ENCODE data around the gene GIPR. TPM values are rescaled to one million over a fixed set of nuclear protein-coding genes. Genes with fewer than 3 reads are reported as not detected.

The GIPR gene
- total RNA-seq, 1 experiment from 2014 or later, result 2.0 TPM

GRCh38 chr19:45650722-45651121, 17.3 kb upstream of the GIPR start:
- in situ Hi-C loops (cut with HindIII; ENCODE audit: low pct_unique_long_range_greater_than_20kb, low sequenced_read_pairs), result no loop called here
- POLR2A ChIA-PET, result no interaction called here
- CTCF ChIA-PET, result no interaction called here
- BruUV-seq (replicated peaks), result no TSS peak
- no peaks in the 10 kb centered on the region for H3K4me1 ChIP-seq (ENCODE audit: control insufficient read depth, insufficient read depth, low read length)
- H3K27me3 ChIP-seq (ENCODE audit: control insufficient read depth, insufficient read depth, low read length), result no peaks in the 10 kb centered on the region
- TF ChIP-seq SIN3A (IDR thresholded peaks at IDR 0.05; ENCODE audit: borderline replicate concordance, insufficient read depth, low read depth, low read length), result no peak
- TF ChIP-seq POLR2AphosphoS5 (IDR thresholded peaks at IDR 0.05; ENCODE audit: low read depth, low read length), result no peak
- TF ChIP-seq TCF7L2 (IDR thresholded peaks at IDR 0.05; ENCODE audit: low read depth, low read length), result no peak
- TF ChIP-seq, protein P1, sequence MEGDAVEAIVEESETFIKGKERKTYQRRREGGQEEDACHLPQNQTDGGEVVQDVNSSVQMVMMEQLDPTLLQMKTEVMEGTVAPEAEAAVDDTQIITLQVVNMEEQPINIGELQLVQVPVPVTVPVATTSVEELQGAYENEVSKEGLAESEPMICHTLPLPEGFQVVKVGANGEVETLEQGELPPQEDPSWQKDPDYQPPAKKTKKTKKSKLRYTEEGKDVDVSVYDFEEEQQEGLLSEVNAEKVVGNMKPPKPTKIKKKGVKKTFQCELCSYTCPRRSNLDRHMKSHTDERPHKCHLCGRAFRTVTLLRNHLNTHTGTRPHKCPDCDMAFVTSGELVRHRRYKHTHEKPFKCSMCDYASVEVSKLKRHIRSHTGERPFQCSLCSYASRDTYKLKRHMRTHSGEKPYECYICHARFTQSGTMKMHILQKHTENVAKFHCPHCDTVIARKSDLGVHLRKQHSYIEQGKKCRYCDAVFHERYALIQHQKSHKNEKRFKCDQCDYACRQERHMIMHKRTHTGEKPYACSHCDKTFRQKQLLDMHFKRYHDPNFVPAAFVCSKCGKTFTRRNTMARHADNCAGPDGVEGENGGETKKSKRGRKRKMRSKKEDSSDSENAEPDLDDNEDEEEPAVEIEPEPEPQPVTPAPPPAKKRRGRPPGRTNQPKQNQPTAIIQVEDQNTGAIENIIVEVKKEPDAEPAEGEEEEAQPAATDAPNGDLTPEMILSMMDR (IDR thresholded peaks at IDR 0.05), result no peak
- no peak for TF ChIP-seq REST (IDR thresholded peaks at IDR 0.05; ENCODE audit: insufficient read depth in 1 of 2, low read depth in 2 of 2, low read length in 1 of 2)
- no peaks in the 10 kb centered on the region for H3K36me3 ChIP-seq (ENCODE audit: control insufficient read depth, insufficient read depth, low read length)
- no peaks in the 10 kb centered on the region for H3K9me3 ChIP-seq (ENCODE audit: control insufficient read depth, insufficient read depth, low read depth, low read length)
- H3K27ac ChIP-seq (ENCODE audit: low read length), result no peak overlapping the region
- DNase-seq (ENCODE audit: low read depth, low spot score) (no peak), ATAC-seq (no peak)
- intact Hi-C loops (cut with micrococcal nuclease; ENCODE audit: unreplicated experiment), result no loop called here
- no peak overlapping the region for H3K4me3 ChIP-seq (ENCODE audit: low read depth in 2 of 2, low read length in 2 of 2)

DNA sequence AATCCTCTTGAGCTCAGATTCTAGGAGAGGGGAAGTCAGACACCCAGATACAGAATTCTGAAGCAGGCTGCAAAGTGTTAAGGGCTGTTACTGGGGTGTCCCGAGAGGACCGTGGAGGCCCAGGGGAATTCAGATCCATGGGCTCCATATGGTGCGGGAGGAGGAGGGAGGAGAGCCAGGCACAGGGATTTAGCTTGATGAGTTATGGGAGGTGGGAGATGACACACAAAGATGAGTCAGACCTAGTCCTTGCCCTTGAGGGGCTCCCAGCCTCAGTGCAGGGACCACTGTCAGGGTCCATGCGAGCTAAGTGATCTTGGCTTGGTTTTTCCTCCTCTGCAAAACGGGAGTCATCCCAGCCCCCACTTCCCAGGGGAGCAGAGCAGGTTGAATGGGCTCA, 14.4 kb upstream of the GIPR start:
- intact Hi-C loops (cut with micrococcal nuclease; ENCODE audit: unreplicated experiment) (no loop called here), in situ Hi-C loops (cut with HindIII; ENCODE audit: low pct_unique_long_range_greater_than_20kb, low sequenced_read_pairs) (no loop called here)
- Histone ChIP-seq H3K27ac (ENCODE audit: low read length) (no peak overlapping the region), H3K27me3 (ENCODE audit: control insufficient read depth, insufficient read depth, low read length) (no peaks in the 10 kb centered on the region), H3K4me1 (ENCODE audit: control insufficient read depth, insufficient read depth, low read length) (no peaks in the 10 kb centered on the region), H3K36me3 (ENCODE audit: control insufficient read depth, insufficient read depth, low read length) (no peaks in the 10 kb centered on the region), H3K4me3 (ENCODE audit: low read depth in 2 of 2, low read length in 2 of 2) (no peak overlapping the region), H3K9me3 (ENCODE audit: control insufficient read depth, insufficient read depth, low read depth, low read length) (no peaks in the 10 kb centered on the region)
- no TSS peak for BruUV-seq (replicated peaks)
- no peak for TF ChIP-seq TCF7L2 (IDR thresholded peaks at IDR 0.05; ENCODE audit: low read depth, low read length)
- TF ChIP-seq, protein P1 (IDR thresholded peaks at IDR 0.05), result no peak
- no peak for DNase-seq (ENCODE audit: low read depth, low spot score)
- no peak for ATAC-seq
- POLR2A ChIA-PET, result no interaction called here
- CTCF ChIA-PET, result no interaction called here

- no peak for ATAC-seq
- ChIA-PET POLR2A (no interaction called here), CTCF (no interaction called here)
- Histone ChIP-seq H3K27ac (ENCODE audit: low read length) (no peak overlapping the region), H3K27me3 (ENCODE audit: control insufficient read depth, insufficient read depth, low read length) (no peaks in the 10 kb centered on the region), H3K36me3 (ENCODE audit: control insufficient read depth, insufficient read depth, low read length) (no peaks in the 10 kb centered on the region), H3K4me3 (ENCODE audit: low read depth in 2 of 2, low read length in 2 of 2) (no peak overlapping the region), H3K4me1 (ENCODE audit: control insufficient read depth, insufficient read depth, low read length) (no peaks in the 10 kb centered on the region), H3K9me3 (ENCODE audit: control insufficient read depth, insufficient read depth, low read depth, low read length) (no peaks in the 10 kb centered on the region)
- no TSS peak for BruUV-seq (replicated peaks)
- in situ Hi-C loops (cut with HindIII; ENCODE audit: low pct_unique_long_range_greater_than_20kb, low sequenced_read_pairs) (no loop called here), intact Hi-C loops (cut with micrococcal nuclease; ENCODE audit: unreplicated experiment) (no loop called here)
- DNase-seq (ENCODE audit: low read depth, low spot score), result no peak
- no peak for TF ChIP-seq SIN3A (IDR thresholded peaks at IDR 0.05; ENCODE audit: borderline replicate concordance, insufficient read depth, low read depth, low read length)
- no peak for TF ChIP-seq REST (IDR thresholded peaks at IDR 0.05; ENCODE audit: insufficient read depth in 1 of 2, low read depth in 2 of 2, low read length in 1 of 2)
- no peak for TF ChIP-seq TCF7L2 (IDR thresholded peaks at IDR 0.05; ENCODE audit: low read depth, low read length)
- TF ChIP-seq POLR2AphosphoS5 (IDR thresholded peaks at IDR 0.05; ENCODE audit: low read depth, low read length), result no peak
- TF ChIP-seq, protein P1 (IDR thresholded peaks at IDR 0.05), result no peak
Measured at GRCh38 chr19:45655073-45655472, 12.9 kb upstream of the GIPR start.
